ENCODE measurements around the gene DEPDC1.

DNA sequence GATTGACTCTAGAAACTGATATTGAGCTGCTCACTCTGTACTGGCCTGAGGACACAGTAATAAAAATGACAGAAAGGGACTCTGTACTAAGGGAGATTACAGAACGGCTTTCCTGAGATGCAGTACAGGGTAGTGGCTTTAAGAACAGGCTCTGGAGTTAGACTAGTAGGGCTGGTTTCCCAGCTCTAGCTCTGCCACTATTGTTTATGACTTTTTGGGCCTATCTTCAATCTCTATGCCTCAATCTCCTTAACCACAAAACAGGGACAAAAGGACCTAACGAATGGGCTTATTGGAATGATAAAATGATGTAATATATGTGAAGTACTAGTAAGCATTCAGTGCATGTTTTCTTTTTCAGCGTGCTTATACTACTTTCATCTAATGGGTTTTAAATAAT is 1.4 kb downstream of the DEPDC1 start:
- TF ChIP-seq, protein P1, sequence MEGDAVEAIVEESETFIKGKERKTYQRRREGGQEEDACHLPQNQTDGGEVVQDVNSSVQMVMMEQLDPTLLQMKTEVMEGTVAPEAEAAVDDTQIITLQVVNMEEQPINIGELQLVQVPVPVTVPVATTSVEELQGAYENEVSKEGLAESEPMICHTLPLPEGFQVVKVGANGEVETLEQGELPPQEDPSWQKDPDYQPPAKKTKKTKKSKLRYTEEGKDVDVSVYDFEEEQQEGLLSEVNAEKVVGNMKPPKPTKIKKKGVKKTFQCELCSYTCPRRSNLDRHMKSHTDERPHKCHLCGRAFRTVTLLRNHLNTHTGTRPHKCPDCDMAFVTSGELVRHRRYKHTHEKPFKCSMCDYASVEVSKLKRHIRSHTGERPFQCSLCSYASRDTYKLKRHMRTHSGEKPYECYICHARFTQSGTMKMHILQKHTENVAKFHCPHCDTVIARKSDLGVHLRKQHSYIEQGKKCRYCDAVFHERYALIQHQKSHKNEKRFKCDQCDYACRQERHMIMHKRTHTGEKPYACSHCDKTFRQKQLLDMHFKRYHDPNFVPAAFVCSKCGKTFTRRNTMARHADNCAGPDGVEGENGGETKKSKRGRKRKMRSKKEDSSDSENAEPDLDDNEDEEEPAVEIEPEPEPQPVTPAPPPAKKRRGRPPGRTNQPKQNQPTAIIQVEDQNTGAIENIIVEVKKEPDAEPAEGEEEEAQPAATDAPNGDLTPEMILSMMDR (IDR thresholded peaks at IDR 0.05) = no peak
- TF ChIP-seq EZH2 (IDR thresholded peaks at IDR 0.05; ENCODE audit: borderline replicate concordance, insufficient read depth, low read depth, low read length, poor library complexity, severe bottlenecking) = no peak
